ENCODE results near the gene ANAPC13.

Gene ANAPC13

GRCh38 chr3:134473868-134474546 is 11.8 kb downstream of the ANAPC13 start:
- no peaks in the 10 kb centered on the region for H3K4me1 ChIP-seq (ENCODE audit: control insufficient read depth, insufficient read depth, low read length)
- H3K27ac ChIP-seq (ENCODE audit: extremely low read depth, low read depth, low read length) = no peak overlapping the region
- H3K36me3 ChIP-seq (ENCODE audit: control insufficient read depth in 2 of 2, insufficient read depth in 1 of 2, low read length in 2 of 2) = peaks cover 0 to 34% of the 10 kb centered on the region in 2 experiments
- ChIA-PET CTCF (interaction anchor here (0.6 to 6.3 kb wide), 25 partner anchors 9 to 544 kb away, joined by 3 to 124 read pairs (median 3); partner anchors contain the start of gene AMOTL2), POLR2A (interaction anchor here (0.7 to 1.0 kb wide), 2 partner anchors 8 to 163 kb away, joined by 3 to 4 read pairs; no protein-coding TSS in a partner anchor)
- TF ChIP-seq PRDM1 (tag by site-specific recombination; IDR thresholded peaks at IDR 0.05) (peak; percentile 76), ZNF654 (tag by site-specific recombination; IDR thresholded peaks at IDR 0.05; ENCODE audit: low read depth) (peak; percentile 65), ZNF664 (tag by site-specific recombination; IDR thresholded peaks at IDR 0.05) (no peak), CTCF (tag by site-specific recombination; IDR thresholded peaks at IDR 0.05) (peak; percentile 40; the same call in 1 of the 2 replicates)
- no peak overlapping the region for H3K4me3 ChIP-seq (ENCODE audit: low read depth, low read length)
- no peaks in the 10 kb centered on the region for H3K9me3 ChIP-seq (ENCODE audit: control insufficient read depth, insufficient read depth, low read depth, low read length)

- Histone ChIP-seq H3K9me3 (ENCODE audit: control insufficient read depth, insufficient read depth, low read depth, low read length) (no peaks in the 10 kb centered on the region), H3K4me1 (ENCODE audit: control insufficient read depth, insufficient read depth, low read length) (no peaks in the 10 kb centered on the region), H3K27ac (ENCODE audit: extremely low read depth, low read depth, low read length) (no peak overlapping the region), H3K36me3 (ENCODE audit: control insufficient read depth in 2 of 2, insufficient read depth in 1 of 2, low read length in 2 of 2) (peaks cover 0 to 22% of the 10 kb centered on the region in 2 experiments; a peak in 2 of 3 replicates), H3K4me3 (ENCODE audit: low read depth, low read length) (no peak overlapping the region)
- TF ChIP-seq ZNF639 (tag by site-specific recombination; IDR thresholded peaks at IDR 0.05) (no peak), ZNF830 (tag by site-specific recombination; IDR thresholded peaks at IDR 0.05; ENCODE audit: low read depth) (no peak), ZNF391 (tag by site-specific recombination; IDR thresholded peaks at IDR 0.05; ENCODE audit: borderline replicate concordance, low read depth) (no peak), ZNF610 (tag by site-specific recombination; IDR thresholded peaks at IDR 0.05; ENCODE audit: borderline replicate concordance) (no peak), OVOL3 (tag by site-specific recombination; IDR thresholded peaks at IDR 0.05) (no peak), ZNF174 (tag by site-specific recombination; IDR thresholded peaks at IDR 0.05) (no peak), ZNF549 (tag by site-specific recombination; IDR thresholded peaks at IDR 0.05) (no peak), ZFP69B (tag by site-specific recombination; IDR thresholded peaks at IDR 0.05) (no peak), ZNF394 (tag by site-specific recombination; IDR thresholded peaks at IDR 0.05; ENCODE audit: borderline replicate concordance) (no peak), ZNF677 (tag by site-specific recombination; IDR thresholded peaks at IDR 0.05) (no peak), BCL11B (tag by site-specific recombination; IDR thresholded peaks at IDR 0.05; ENCODE audit: low read depth) (no peak), ZNF248 (tag by site-specific recombination; IDR thresholded peaks at IDR 0.05) (no peak), ZNF621 (tag by site-specific recombination; IDR thresholded peaks at IDR 0.05) (no peak), ZNF560 (tag by site-specific recombination; IDR thresholded peaks at IDR 0.05; ENCODE audit: borderline replicate concordance) (no peak), BCL6B (tag by site-specific recombination; IDR thresholded peaks at IDR 0.05) (no peak), PBX3 (CRISPR knock-in tag; IDR thresholded peaks at IDR 0.05) (no peak), ZNF341 (tag by site-specific recombination; IDR thresholded peaks at IDR 0.05; ENCODE audit: low read depth) (no peak), ZNF404 (tag by site-specific recombination; IDR thresholded peaks at IDR 0.05) (no peak)
- POLR2A ChIA-PET = no interaction called here
- CTCF ChIA-PET = interaction anchor here (0.7 to 6.3 kb wide), 12 partner anchors 9 to 543 kb away, joined by 3 to 124 read pairs (median 4); partner anchors contain the start of gene AMOTL2
Measured at GRCh38 chr3:134472831-134473230, 13.0 kb downstream of the ANAPC13 start.

All from HEK293 (cell line).